ENCODE measurements around the gene WNT4. TPM values are rescaled to one million over a fixed set of nuclear protein-coding genes. Genes with fewer than 3 reads are reported as not detected.

The WNT4 gene
- total RNA-seq, 4 donors from 2014 or later = 9.4 to 18.8 (median 14.5) TPM

- 71 to 73% methylated on average over 9 of the region's 9 CpGs for WGBS, 2 donors
- DNase-seq (ENCODE audit: low spot score in 2 of 2) = no peak
- intact Hi-C loops (cut with DNase I; ENCODE audit: low total_unique reads) = no loop called here
- no peak overlapping the region for H3K4me3 ChIP-seq (ENCODE audit: low read depth, poor library complexity, severe bottlenecking)
- TF ChIP-seq POLR2A (IDR thresholded peaks at IDR 0.05) (no peak), CTCF (IDR thresholded peaks at IDR 0.05) (no peak)
Measured at GRCh38 chr1:22177354-22178003, 34.6 kb upstream of the WNT4 start.

GRCh38 chr1:22176258-22176657, 33.4 kb upstream of the WNT4 start:
- TF ChIP-seq POLR2A (IDR thresholded peaks at IDR 0.05) (no peak), CTCF (IDR thresholded peaks at IDR 0.05) (no peak)
- no peak overlapping the region for H3K4me3 ChIP-seq (ENCODE audit: low read depth, poor library complexity, severe bottlenecking)
- intact Hi-C loops (cut with DNase I; ENCODE audit: low total_unique reads) = no loop called here
- no peak for DNase-seq (ENCODE audit: low spot score in 2 of 2)
- WGBS, 2 donors = 37 to 46% methylated on average over 5 of the region's 5 CpGs

- no peak for DNase-seq (ENCODE audit: low spot score in 2 of 2)
- intact Hi-C loops (cut with DNase I; ENCODE audit: low total_unique reads) = no loop called here
- no peak overlapping the region for H3K4me3 ChIP-seq (ENCODE audit: low read depth, poor library complexity, severe bottlenecking)
- 86 to 88% methylated on average over 9 of the region's 9 CpGs for WGBS, 2 donors
- TF ChIP-seq CTCF (IDR thresholded peaks at IDR 0.05) = no peak
Measured at GRCh38 chr1:22174446-22175220, 31.7 kb upstream of the WNT4 start.

GRCh38 chr1:22171951-22172715, 29.2 kb upstream of the WNT4 start:
- no peak overlapping the region for H3K4me3 ChIP-seq (ENCODE audit: low read depth, poor library complexity, severe bottlenecking)
- 46 to 55% methylated on average over 14 to 18 of the region's 18 CpGs for WGBS, 2 donors
- TF ChIP-seq CTCF (IDR thresholded peaks at IDR 0.05) (no peak), POLR2A (IDR thresholded peaks at IDR 0.05) (no peak)
- DNase-seq (ENCODE audit: low spot score in 2 of 2) = no peak
- intact Hi-C loops (cut with DNase I; ENCODE audit: low total_unique reads) = no loop called here

GRCh38 chr1:22169816-22170215, 26.9 kb upstream of the WNT4 start:
- TF ChIP-seq CTCF (IDR thresholded peaks at IDR 0.05) (no peak), POLR2A (IDR thresholded peaks at IDR 0.05) (no peak)
- 91 to 97% methylated on average over 4 of the region's 4 CpGs for WGBS, 2 donors
- intact Hi-C loops (cut with DNase I; ENCODE audit: low total_unique reads) = no loop called here
- DNase-seq (ENCODE audit: low spot score in 2 of 2) = no peak
- H3K4me3 ChIP-seq (ENCODE audit: low read depth, poor library complexity, severe bottlenecking) = no peak overlapping the region
